ENCODE data around the gene CTXND1. TPM values are rescaled to one million over a fixed set of nuclear protein-coding genes. Genes with fewer than 3 reads are reported as not detected.

Gene CTXND1
- total RNA-seq, 2 donors from 2014 or later: 0.14 TPM; not detected in 1

GRCh38 chr15:80288131-80288530 is 36.1 kb upstream of the CTXND1 start:
- no peaks in the 10 kb centered on the region for H3K4me1 ChIP-seq (ENCODE audit: control insufficient read depth in 1 of 2, low read depth in 2 of 2)
- no peaks in the 10 kb centered on the region for H3K9me3 ChIP-seq
- DNase-seq (ENCODE audit: low spot score) (no peak), ATAC-seq (ENCODE audit: insufficient number of reproducible peaks, low FRiP score, low read depth) (no peak)
- TF ChIP-seq, protein P1, sequence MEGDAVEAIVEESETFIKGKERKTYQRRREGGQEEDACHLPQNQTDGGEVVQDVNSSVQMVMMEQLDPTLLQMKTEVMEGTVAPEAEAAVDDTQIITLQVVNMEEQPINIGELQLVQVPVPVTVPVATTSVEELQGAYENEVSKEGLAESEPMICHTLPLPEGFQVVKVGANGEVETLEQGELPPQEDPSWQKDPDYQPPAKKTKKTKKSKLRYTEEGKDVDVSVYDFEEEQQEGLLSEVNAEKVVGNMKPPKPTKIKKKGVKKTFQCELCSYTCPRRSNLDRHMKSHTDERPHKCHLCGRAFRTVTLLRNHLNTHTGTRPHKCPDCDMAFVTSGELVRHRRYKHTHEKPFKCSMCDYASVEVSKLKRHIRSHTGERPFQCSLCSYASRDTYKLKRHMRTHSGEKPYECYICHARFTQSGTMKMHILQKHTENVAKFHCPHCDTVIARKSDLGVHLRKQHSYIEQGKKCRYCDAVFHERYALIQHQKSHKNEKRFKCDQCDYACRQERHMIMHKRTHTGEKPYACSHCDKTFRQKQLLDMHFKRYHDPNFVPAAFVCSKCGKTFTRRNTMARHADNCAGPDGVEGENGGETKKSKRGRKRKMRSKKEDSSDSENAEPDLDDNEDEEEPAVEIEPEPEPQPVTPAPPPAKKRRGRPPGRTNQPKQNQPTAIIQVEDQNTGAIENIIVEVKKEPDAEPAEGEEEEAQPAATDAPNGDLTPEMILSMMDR (IDR thresholded peaks at IDR 0.05): no peak
- no peaks in the 10 kb centered on the region for H3K36me3 ChIP-seq
- H3K27me3 ChIP-seq (replicated peaks; ENCODE audit: insufficient read depth): no peaks in the 10 kb centered on the region
- H3K4me3 ChIP-seq: no peak overlapping the region
- H3K27ac ChIP-seq: no peak overlapping the region

GRCh38 chr15:80286055-80286454 is 34.0 kb upstream of the CTXND1 start:
- TF ChIP-seq, protein P1 (IDR thresholded peaks at IDR 0.05): no peak
- Histone ChIP-seq H3K4me3 (no peak overlapping the region), H3K27ac (no peak overlapping the region), H3K9me3 (no peaks in the 10 kb centered on the region), H3K4me1 (ENCODE audit: control insufficient read depth in 1 of 2, low read depth in 2 of 2) (no peaks in the 10 kb centered on the region), H3K36me3 (no peaks in the 10 kb centered on the region), H3K27me3 (replicated peaks; ENCODE audit: insufficient read depth) (no peaks in the 10 kb centered on the region)
- DNase-seq (ENCODE audit: low spot score): no peak
- ATAC-seq (ENCODE audit: insufficient number of reproducible peaks, low FRiP score, low read depth): no peak

GRCh38 chr15:80285379-80285778 is 33.4 kb upstream of the CTXND1 start:
- DNase-seq (ENCODE audit: low spot score): no peak
- Histone ChIP-seq H3K27me3 (replicated peaks; ENCODE audit: insufficient read depth) (no peaks in the 10 kb centered on the region), H3K36me3 (no peaks in the 10 kb centered on the region), H3K9me3 (no peaks in the 10 kb centered on the region), H3K4me1 (ENCODE audit: control insufficient read depth in 1 of 2, low read depth in 2 of 2) (no peaks in the 10 kb centered on the region), H3K27ac (no peak overlapping the region), H3K4me3 (no peak overlapping the region)
- TF ChIP-seq, protein P1 (IDR thresholded peaks at IDR 0.05): no peak
- ATAC-seq (ENCODE audit: insufficient number of reproducible peaks, low FRiP score, low read depth): no peak

- DNase-seq (ENCODE audit: low spot score) (no peak), ATAC-seq (ENCODE audit: insufficient number of reproducible peaks, low FRiP score, low read depth) (no peak)
- TF ChIP-seq, protein P1 (IDR thresholded peaks at IDR 0.05): no peak
- no peaks in the 10 kb centered on the region for H3K4me1 ChIP-seq (ENCODE audit: control insufficient read depth in 1 of 2, low read depth in 2 of 2)
- H3K27ac ChIP-seq: no peak overlapping the region
- H3K9me3 ChIP-seq: no peaks in the 10 kb centered on the region
- no peaks in the 10 kb centered on the region for H3K36me3 ChIP-seq
- no peaks in the 10 kb centered on the region for H3K27me3 ChIP-seq (replicated peaks; ENCODE audit: insufficient read depth)
- no peak overlapping the region for H3K4me3 ChIP-seq
Observed at GRCh38 chr15:80283531-80283930, 31.5 kb upstream of the CTXND1 start.

GRCh38 chr15:80277147-80277546 is 25.1 kb upstream of the CTXND1 start:
- H3K4me1 ChIP-seq (ENCODE audit: control insufficient read depth in 1 of 2, low read depth in 2 of 2): no peaks in the 10 kb centered on the region
- TF ChIP-seq, protein P1 (IDR thresholded peaks at IDR 0.05): no peak
- DNase-seq (ENCODE audit: low spot score): no peak
- H3K9me3 ChIP-seq: no peaks in the 10 kb centered on the region
- no peak for ATAC-seq (ENCODE audit: insufficient number of reproducible peaks, low FRiP score, low read depth)
- H3K4me3 ChIP-seq: no peak overlapping the region
- H3K27me3 ChIP-seq (replicated peaks; ENCODE audit: insufficient read depth): no peaks in the 10 kb centered on the region
- no peak overlapping the region for H3K27ac ChIP-seq
- H3K36me3 ChIP-seq: no peaks in the 10 kb centered on the region

Measured in thoracic aorta (tissue), 2 donors.